Right lobe of liver (tissue), 4 donors: ENCODE data around the gene ETFB.

Experiments
- CTCF ChIP-seq, 4 donors: fragments of 200-600 bp in 3 of 4; fragments of 450-650 bp in 1 of 4; IDR thresholded peaks; one replicate each; pipeline versions ENCODE4 v1.5.1 to v1.8.0; 2016 to 2022; ENCODE audit warnings: antibody characterized with exemption in 4 of 4, mild to moderate bottlenecking in 2 of 4
- POLR2A ChIP-seq: fragments of 450-650 bp; IDR thresholded peaks from one replicate; pipeline ENCODE4 v1.6.1; 2017; ENCODE audit warnings: antibody characterized with exemption, mild to moderate bottlenecking
- donor health status: DM: no; HTN: no; CAD: no.
- donor health status: DM: no; HTN: no; CAD: no.
- donor health status: DM: no; HTN: yes; CAD: no.

DNA sequence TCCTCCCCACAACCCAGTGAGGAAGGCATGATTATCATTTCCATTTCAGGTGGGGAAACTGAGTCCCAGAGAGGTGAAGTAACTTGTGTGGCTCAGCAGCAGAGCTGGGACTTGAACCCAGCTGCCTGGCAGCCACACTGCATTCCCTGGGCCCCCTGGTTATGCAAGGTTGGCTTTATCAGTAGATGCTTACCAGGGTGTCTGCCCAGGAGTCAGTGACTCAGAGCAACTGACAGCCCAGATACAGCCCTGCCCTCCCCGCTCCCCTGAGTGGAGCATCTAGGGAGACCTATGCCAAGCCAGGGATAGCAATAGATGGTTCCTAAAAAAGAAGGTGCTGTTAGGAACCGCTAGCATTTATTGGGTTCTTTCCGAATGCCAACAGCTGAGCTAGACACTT, 48.8 kb downstream of the ETFB start:
- TF ChIP-seq CTCF (IDR thresholded peaks at IDR 0.05) (no peak), POLR2A (no peak)
